A549 (cell line): Measurements from ENCODE around the gene ARHGEF16.

Experiments used
- BHLHE40 ChIP-seq: IDR thresholded peaks from 2 replicates; pipeline ENCODE4 v1.6.1; 2012; ENCODE audit warnings: low read depth, low read length, inconsistent platforms
- CEBPB ChIP-seq, 2 experiments: fragments of >200 bp in 1 of 2; sonication (Bioruptor Twin) in 1 of 2; formaldehyde crosslinking in 1 of 2; IDR thresholded peaks; 2 replicates each; pipeline ENCODE4 v1.6.1; 2012 to 2016
- FOXS1 ChIP-seq: fragments of 250-450 bp; sonication (Bioruptor Pico); IDR thresholded peaks from 2 replicates; pipeline ENCODE4 v1.5.0; 2020; ENCODE audit warnings: mild to moderate bottlenecking, moderate library complexity
- GATA3 ChIP-seq: IDR thresholded peaks from 2 replicates; pipeline ENCODE4 v1.6.1; 2012; ENCODE audit warnings: borderline replicate concordance
- HDAC2 ChIP-seq: fragments of 200-600 bp; sonication (generic); IDR thresholded peaks from 2 replicates; pipeline ENCODE4 v1.6.1; 2016
- JUNB ChIP-seq: fragments of >200 bp; sonication (Bioruptor Twin); formaldehyde crosslinking; IDR thresholded peaks from 2 replicates; pipeline ENCODE4 v1.6.1; 2016
- MYC ChIP-seq: IDR thresholded peaks from 2 replicates; pipeline ENCODE4 v1.6.1; 2012; ENCODE audit warnings: mild to moderate bottlenecking, inconsistent platforms, low read length, improper control_type of control experiment, borderline replicate concordance
- POLR2A ChIP-seq: IDR thresholded peaks from 2 replicates; pipeline ENCODE4 v1.6.1; 2012; ENCODE audit warnings: mild to moderate bottlenecking, low read length
- POLR2AphosphoS2 ChIP-seq: conservative IDR thresholded peaks from 2 replicates; pipeline ENCODE4 v1.6.1; 2012; ENCODE audit warnings: low read length, improper control_type of control experiment, inconsistent platforms
- TFCP2L1 ChIP-seq: fragments of 250-450 bp; sonication (Bioruptor Pico); IDR thresholded peaks from 2 replicates; pipeline ENCODE4 v1.5.0; 2021; ENCODE audit warnings: mild to moderate bottlenecking
- TP53 ChIP-seq: fragments of 250-450 bp; sonication (Bioruptor Pico); IDR thresholded peaks from 2 replicates; pipeline ENCODE4 v1.5.0; 2021; ENCODE audit warnings: mild to moderate bottlenecking, moderate library complexity
- TF ChIP-seq, protein P1 (sequence below): fragments of >200 bp; sonication (Bioruptor Twin); formaldehyde crosslinking; IDR thresholded peaks from 3 replicates; pipeline ENCODE4 v1.5.1; 2016
- TF ChIP-seq, protein P2 (sequence below): IDR thresholded peaks from 2 replicates; pipeline ENCODE4 v1.6.1; 2012

DNA sequence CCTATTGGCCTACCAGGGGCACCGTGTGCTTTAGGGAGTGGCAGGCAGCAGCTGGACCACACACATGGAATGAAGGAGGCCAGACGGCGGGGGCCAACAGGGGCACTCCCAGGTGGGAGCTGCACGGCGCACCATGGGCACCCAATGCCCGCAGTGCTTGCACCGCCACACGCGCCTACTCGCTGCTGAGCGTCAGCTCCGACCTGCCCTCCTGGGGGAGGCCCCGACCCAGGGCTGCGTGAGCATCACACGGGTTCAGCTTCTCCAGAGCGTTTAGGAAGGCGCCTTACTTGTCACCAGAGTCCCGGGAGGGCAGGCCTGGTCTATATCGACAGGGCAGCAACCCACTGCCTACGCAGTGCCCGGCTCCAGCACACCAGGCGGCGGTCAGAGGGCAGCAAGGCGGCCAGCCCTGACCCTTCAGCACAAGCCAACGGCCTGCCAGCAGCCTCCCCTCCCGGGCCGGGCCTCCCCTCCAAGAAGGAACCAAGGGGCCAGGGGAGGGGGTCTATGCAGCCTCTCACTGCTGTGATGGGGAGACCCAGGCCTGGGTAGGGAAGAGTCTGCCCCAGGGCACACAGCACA, 64.9 kb downstream of the ARHGEF16 start:
- TF ChIP-seq, protein P1, sequence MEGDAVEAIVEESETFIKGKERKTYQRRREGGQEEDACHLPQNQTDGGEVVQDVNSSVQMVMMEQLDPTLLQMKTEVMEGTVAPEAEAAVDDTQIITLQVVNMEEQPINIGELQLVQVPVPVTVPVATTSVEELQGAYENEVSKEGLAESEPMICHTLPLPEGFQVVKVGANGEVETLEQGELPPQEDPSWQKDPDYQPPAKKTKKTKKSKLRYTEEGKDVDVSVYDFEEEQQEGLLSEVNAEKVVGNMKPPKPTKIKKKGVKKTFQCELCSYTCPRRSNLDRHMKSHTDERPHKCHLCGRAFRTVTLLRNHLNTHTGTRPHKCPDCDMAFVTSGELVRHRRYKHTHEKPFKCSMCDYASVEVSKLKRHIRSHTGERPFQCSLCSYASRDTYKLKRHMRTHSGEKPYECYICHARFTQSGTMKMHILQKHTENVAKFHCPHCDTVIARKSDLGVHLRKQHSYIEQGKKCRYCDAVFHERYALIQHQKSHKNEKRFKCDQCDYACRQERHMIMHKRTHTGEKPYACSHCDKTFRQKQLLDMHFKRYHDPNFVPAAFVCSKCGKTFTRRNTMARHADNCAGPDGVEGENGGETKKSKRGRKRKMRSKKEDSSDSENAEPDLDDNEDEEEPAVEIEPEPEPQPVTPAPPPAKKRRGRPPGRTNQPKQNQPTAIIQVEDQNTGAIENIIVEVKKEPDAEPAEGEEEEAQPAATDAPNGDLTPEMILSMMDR: no peak
- TF ChIP-seq CEBPB (IDR thresholded peaks at IDR 0.05): no peak
- no peak for TF ChIP-seq MYC
- TF ChIP-seq, protein P2, sequence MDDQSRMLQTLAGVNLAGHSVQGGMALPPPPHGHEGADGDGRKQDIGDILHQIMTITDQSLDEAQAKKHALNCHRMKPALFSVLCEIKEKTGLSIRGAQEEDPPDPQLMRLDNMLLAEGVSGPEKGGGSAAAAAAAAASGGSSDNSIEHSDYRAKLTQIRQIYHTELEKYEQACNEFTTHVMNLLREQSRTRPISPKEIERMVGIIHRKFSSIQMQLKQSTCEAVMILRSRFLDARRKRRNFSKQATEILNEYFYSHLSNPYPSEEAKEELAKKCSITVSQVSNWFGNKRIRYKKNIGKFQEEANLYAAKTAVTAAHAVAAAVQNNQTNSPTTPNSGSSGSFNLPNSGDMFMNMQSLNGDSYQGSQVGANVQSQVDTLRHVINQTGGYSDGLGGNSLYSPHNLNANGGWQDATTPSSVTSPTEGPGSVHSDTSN: no peak
- no peak for TF ChIP-seq FOXS1
- TF ChIP-seq POLR2A: no peak
- TF ChIP-seq POLR2AphosphoS2: no peak
- TF ChIP-seq TP53 (CRISPR knock-in tag): no peak
- no peak for TF ChIP-seq HDAC2
- TF ChIP-seq TFCP2L1 (CRISPR knock-in tag): no peak
- TF ChIP-seq GATA3: no peak
- no peak for TF ChIP-seq BHLHE40
- no peak for TF ChIP-seq JUNB
